ENCODE results near the gene PAM.

DNA sequence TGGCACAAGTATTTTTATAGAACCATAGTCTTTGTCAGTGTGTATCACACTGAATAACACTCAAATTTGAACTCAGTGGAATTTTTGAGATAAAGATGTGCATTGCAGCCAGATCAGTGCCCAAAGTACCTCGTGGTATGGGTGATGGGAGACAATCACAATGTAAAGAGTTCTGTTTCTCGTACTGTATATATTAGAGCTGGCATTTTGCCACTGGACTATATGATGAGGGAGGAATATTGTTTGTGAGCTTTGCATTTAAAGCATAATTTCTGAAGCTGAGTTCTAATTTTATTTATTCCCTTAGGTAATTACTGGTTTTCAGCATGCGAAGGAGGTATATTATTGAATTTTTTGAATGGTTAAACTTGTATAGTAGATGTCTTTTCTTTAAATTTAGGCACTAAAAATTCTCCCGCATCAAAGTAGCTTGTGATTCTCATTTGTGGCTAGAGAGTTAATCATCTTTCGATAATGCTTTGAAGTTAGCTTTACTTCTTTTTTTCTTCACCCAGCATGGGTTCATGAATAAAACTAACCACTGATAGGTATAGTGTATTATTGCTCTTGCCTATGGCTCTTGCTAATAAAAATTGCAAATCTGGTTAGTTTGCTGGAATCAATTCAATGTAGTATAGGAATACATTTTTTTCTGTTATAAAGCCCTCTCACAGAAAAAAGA is 43.1 kb downstream of the PAM start:
- TF ChIP-seq, protein P1, sequence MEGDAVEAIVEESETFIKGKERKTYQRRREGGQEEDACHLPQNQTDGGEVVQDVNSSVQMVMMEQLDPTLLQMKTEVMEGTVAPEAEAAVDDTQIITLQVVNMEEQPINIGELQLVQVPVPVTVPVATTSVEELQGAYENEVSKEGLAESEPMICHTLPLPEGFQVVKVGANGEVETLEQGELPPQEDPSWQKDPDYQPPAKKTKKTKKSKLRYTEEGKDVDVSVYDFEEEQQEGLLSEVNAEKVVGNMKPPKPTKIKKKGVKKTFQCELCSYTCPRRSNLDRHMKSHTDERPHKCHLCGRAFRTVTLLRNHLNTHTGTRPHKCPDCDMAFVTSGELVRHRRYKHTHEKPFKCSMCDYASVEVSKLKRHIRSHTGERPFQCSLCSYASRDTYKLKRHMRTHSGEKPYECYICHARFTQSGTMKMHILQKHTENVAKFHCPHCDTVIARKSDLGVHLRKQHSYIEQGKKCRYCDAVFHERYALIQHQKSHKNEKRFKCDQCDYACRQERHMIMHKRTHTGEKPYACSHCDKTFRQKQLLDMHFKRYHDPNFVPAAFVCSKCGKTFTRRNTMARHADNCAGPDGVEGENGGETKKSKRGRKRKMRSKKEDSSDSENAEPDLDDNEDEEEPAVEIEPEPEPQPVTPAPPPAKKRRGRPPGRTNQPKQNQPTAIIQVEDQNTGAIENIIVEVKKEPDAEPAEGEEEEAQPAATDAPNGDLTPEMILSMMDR (IDR thresholded peaks at IDR 0.05; ENCODE audit: low read depth, low read length, missing input control) = no peak
- no peak for TF ChIP-seq GABPA (IDR thresholded peaks at IDR 0.05 in 1 of 2, conservative IDR thresholded peaks at IDR 0.05 in 1 of 2)
- TF ChIP-seq NR2F2 (IDR thresholded peaks at IDR 0.05) = no peak
